Transverse colon (tissue), 4 donors: ENCODE data around the gene SBNO2.

ENCODE experiments used
- EP300 ChIP-seq: sonication (generic); formaldehyde crosslinking; IDR thresholded peaks from one replicate; pipeline ENCODE4 v1.6.1; 2017; ENCODE audit warnings: antibody characterized with exemption, low read depth
- POLR2A ChIP-seq: fragments of 450-650 bp; IDR thresholded peaks from one replicate; pipeline ENCODE4 v1.6.1; 2016; ENCODE audit warnings: antibody characterized with exemption, mild to moderate bottlenecking, moderate library complexity
- POLR2AphosphoS5 ChIP-seq, 3 donors: sonication (generic); formaldehyde crosslinking; IDR thresholded peaks; one replicate each; pipeline ENCODE4 v1.6.1; 2016; ENCODE audit warnings: antibody characterized with exemption in 3 of 3
- TF ChIP-seq, protein P1 (sequence below), 5 experiments: fragments of 200-600 bp in 3 of 5; fragments of 450-650 bp in 2 of 5; sonication (generic) in 3 of 5; IDR thresholded peaks; 1 replicate in 2 of 5; 2 replicates in 3 of 5; pipeline ENCODE4 v1.5.1; 2016 to 2017; ENCODE audit warnings: antibody characterized with exemption in 5 of 5, inconsistent platforms in 3 of 5, mild to moderate bottlenecking in 2 of 5, moderate library complexity in 1 of 5

DNA sequence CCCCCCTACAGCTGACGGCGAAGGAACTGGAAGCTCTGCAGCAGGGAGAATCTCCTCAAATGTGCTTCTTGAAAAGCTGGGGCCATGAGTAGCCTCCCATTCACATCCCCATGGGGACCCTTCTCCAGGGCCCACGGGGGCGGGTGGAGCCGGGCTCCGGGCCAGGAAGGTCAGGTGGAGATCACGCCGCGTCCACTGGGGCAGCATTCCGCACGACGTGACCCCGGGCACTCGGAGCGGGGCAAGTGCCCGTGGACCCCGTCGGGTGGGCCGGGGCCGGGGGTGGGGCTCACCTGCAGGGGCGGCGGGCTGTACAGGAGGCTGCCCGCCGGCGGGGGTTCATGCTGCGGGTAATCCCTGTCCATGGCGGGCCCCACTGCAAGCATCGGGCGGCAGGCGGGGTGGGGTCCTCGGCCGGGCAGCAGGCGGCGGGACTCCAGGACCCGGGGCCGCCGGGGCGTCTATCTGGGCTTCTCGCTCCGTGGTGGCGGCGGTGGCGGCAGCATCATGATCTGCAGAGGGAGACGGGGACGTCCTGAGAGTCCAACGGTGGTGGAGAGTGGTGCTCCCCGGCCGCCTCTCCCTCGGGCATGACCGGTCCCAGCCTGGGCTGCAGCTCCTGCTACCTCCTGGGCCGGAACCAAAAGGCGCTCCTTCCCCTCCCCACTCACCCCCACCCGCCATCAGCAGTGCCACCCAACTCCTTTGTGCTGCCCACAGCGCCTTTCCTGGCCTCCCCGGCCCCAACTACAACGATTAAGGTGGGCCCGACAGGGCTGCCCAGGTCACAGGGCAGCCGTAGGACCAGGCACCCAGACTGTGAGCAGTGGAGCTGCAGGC, 20.0 kb downstream of the SBNO2 start:
- TF ChIP-seq POLR2AphosphoS5 (IDR thresholded peaks at IDR 0.05) (no peak), EP300 (no peak), POLR2A (no peak)
- TF ChIP-seq, protein P1, sequence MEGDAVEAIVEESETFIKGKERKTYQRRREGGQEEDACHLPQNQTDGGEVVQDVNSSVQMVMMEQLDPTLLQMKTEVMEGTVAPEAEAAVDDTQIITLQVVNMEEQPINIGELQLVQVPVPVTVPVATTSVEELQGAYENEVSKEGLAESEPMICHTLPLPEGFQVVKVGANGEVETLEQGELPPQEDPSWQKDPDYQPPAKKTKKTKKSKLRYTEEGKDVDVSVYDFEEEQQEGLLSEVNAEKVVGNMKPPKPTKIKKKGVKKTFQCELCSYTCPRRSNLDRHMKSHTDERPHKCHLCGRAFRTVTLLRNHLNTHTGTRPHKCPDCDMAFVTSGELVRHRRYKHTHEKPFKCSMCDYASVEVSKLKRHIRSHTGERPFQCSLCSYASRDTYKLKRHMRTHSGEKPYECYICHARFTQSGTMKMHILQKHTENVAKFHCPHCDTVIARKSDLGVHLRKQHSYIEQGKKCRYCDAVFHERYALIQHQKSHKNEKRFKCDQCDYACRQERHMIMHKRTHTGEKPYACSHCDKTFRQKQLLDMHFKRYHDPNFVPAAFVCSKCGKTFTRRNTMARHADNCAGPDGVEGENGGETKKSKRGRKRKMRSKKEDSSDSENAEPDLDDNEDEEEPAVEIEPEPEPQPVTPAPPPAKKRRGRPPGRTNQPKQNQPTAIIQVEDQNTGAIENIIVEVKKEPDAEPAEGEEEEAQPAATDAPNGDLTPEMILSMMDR (IDR thresholded peaks at IDR 0.05): no peak
